ENCODE results near the gene KCTD1. TPM values are rescaled to one million over a fixed set of nuclear protein-coding genes. Genes with fewer than 3 reads are reported as not detected.

KCTD1 gene
- total and polyA plus RNA-seq, 10 of the 15 experiments (the other 5 are each of a cell fraction or from before 2014, with no cell fraction given) = 1.5 to 13.4 (median 5.5) TPM

DNA sequence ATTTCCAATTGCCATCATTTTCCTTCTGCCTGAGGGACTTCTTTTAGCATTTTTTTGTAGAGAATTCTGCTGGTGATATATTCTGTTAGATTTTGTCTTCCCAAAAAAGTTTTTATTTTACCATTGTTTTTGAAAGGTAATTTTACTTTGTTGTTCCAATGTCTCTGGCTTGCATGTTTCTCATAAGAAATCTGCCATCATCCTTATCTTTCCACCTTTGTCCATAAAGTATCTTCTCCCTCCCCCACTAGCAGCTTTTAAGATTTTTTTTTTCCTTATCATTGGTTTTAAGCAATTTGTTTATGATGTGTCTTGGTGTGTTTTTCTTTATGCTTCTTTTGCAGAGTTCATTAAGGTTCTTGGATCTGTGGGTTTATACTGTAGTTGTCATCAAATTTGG is 104.5 kb downstream of the KCTD1 start:
- Histone ChIP-seq H3K27ac (ENCODE audit: control insufficient read depth, insufficient read depth) (no peak overlapping the region), H3K9ac (ENCODE audit: control insufficient read depth, insufficient read depth, low read length) (no peak overlapping the region), H3K79me2 (ENCODE audit: control insufficient read depth, insufficient read depth, low read length) (no peaks in the 10 kb centered on the region), H3K36me3 (ENCODE audit: control insufficient read depth in 2 of 2, insufficient read depth in 2 of 2, low read length in 1 of 2) (no peaks in the 10 kb centered on the region), H3K27me3 (replicated peaks in 1 of 2; ENCODE audit: control insufficient read depth in 2 of 2, insufficient read depth in 2 of 2, low read length in 1 of 2) (no peaks in the 10 kb centered on the region), H3K9me3 (replicated peaks; ENCODE audit: control insufficient read depth, insufficient read depth, low read length) (no peaks in the 10 kb centered on the region; the same call in 1 of the 3 replicates), H3K4me3 (no peak overlapping the region), H2AFZ (ENCODE audit: control insufficient read depth, low read depth, low read length) (no peak overlapping the region), H3K4me2 (ENCODE audit: control insufficient read depth, insufficient read depth) (no peak overlapping the region), H4K20me1 (ENCODE audit: control insufficient read depth, insufficient read depth) (no peaks in the 10 kb centered on the region), H3K4me1 (ENCODE audit: control insufficient read depth, insufficient read depth, low read length) (peaks cover 10% of the 10 kb centered on the region)
- ChIA-PET SMC1A (ENCODE audit: uncharacterized antibody, unreplicated experiment) (interaction anchor here (1.6 kb wide), 1 partner anchor 7 kb away, joined by 7 read pairs; no protein-coding TSS in a partner anchor), CTCF (interaction anchor here (1.1 kb wide), 1 partner anchor 38 kb away, joined by 3 read pairs; no protein-coding TSS in a partner anchor), POLR2A (no interaction called here), RAD21 (ENCODE audit: unreplicated experiment) (no interaction called here)
- no TSS peak for BruUV-seq (replicated peaks)
- no peak for FAIRE-seq
- DNase-seq (ENCODE audit: low read depth, low spot score) = no peak
- ATAC-seq = no peak
- intact Hi-C loops (cut with micrococcal nuclease; ENCODE audit: unreplicated experiment) (no loop called here), in situ Hi-C loops (cut with MboI) (no loop called here)
- TF ChIP-seq, protein P1, sequence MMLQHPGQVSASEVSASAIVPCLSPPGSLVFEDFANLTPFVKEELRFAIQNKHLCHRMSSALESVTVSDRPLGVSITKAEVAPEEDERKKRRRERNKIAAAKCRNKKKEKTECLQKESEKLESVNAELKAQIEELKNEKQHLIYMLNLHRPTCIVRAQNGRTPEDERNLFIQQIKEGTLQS (IDR thresholded peaks at IDR 0.05; ENCODE audit: borderline replicate concordance, extremely low read depth, low read depth, low read length) = no peak
- TF ChIP-seq CBX5 (IDR thresholded peaks at IDR 0.05; ENCODE audit: low read depth) = no peak
- TF ChIP-seq POU2F2 (IDR thresholded peaks at IDR 0.05; ENCODE audit: borderline replicate concordance, low read depth, low read length) = no peak
- no peak for TF ChIP-seq FOS (IDR thresholded peaks at IDR 0.05; ENCODE audit: borderline replicate concordance, extremely low read depth, insufficient read length)
- TF ChIP-seq, protein P2, sequence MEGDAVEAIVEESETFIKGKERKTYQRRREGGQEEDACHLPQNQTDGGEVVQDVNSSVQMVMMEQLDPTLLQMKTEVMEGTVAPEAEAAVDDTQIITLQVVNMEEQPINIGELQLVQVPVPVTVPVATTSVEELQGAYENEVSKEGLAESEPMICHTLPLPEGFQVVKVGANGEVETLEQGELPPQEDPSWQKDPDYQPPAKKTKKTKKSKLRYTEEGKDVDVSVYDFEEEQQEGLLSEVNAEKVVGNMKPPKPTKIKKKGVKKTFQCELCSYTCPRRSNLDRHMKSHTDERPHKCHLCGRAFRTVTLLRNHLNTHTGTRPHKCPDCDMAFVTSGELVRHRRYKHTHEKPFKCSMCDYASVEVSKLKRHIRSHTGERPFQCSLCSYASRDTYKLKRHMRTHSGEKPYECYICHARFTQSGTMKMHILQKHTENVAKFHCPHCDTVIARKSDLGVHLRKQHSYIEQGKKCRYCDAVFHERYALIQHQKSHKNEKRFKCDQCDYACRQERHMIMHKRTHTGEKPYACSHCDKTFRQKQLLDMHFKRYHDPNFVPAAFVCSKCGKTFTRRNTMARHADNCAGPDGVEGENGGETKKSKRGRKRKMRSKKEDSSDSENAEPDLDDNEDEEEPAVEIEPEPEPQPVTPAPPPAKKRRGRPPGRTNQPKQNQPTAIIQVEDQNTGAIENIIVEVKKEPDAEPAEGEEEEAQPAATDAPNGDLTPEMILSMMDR (IDR thresholded peaks at IDR 0.05 in 2 of 3, conservative IDR thresholded peaks at IDR 0.05 in 1 of 3; ENCODE audit: control insufficient read depth in 2 of 3, extremely low read depth in 1 of 3, insufficient read depth in 1 of 3, low read depth in 3 of 3, low read length in 3 of 3) = no peak
- TF ChIP-seq ESRRA (IDR thresholded peaks at IDR 0.05; ENCODE audit: low read length) = no peak
- no peak for TF ChIP-seq MYC (IDR thresholded peaks at IDR 0.05; ENCODE audit: insufficient read depth, insufficient read length, insufficient replicate concordance, low read length, severe bottlenecking)
- TF ChIP-seq IKZF1 (conservative IDR thresholded peaks at IDR 0.05) = no peak
- TF ChIP-seq TCF3 (IDR thresholded peaks at IDR 0.05; ENCODE audit: borderline replicate concordance, insufficient read depth, low read depth, low read length) = no peak
- TF ChIP-seq, protein P3, sequence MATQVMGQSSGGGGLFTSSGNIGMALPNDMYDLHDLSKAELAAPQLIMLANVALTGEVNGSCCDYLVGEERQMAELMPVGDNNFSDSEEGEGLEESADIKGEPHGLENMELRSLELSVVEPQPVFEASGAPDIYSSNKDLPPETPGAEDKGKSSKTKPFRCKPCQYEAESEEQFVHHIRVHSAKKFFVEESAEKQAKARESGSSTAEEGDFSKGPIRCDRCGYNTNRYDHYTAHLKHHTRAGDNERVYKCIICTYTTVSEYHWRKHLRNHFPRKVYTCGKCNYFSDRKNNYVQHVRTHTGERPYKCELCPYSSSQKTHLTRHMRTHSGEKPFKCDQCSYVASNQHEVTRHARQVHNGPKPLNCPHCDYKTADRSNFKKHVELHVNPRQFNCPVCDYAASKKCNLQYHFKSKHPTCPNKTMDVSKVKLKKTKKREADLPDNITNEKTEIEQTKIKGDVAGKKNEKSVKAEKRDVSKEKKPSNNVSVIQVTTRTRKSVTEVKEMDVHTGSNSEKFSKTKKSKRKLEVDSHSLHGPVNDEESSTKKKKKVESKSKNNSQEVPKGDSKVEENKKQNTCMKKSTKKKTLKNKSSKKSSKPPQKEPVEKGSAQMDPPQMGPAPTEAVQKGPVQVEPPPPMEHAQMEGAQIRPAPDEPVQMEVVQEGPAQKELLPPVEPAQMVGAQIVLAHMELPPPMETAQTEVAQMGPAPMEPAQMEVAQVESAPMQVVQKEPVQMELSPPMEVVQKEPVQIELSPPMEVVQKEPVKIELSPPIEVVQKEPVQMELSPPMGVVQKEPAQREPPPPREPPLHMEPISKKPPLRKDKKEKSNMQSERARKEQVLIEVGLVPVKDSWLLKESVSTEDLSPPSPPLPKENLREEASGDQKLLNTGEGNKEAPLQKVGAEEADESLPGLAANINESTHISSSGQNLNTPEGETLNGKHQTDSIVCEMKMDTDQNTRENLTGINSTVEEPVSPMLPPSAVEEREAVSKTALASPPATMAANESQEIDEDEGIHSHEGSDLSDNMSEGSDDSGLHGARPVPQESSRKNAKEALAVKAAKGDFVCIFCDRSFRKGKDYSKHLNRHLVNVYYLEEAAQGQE (IDR thresholded peaks at IDR 0.05; ENCODE audit: low read depth, low read length) = no peak
- TF ChIP-seq STAT1 (conservative IDR thresholded peaks at IDR 0.05) = no peak
- TF ChIP-seq CHD2 (IDR thresholded peaks at IDR 0.05; ENCODE audit: borderline replicate concordance, low read depth, low read length) = no peak
- TF ChIP-seq, protein P4, sequence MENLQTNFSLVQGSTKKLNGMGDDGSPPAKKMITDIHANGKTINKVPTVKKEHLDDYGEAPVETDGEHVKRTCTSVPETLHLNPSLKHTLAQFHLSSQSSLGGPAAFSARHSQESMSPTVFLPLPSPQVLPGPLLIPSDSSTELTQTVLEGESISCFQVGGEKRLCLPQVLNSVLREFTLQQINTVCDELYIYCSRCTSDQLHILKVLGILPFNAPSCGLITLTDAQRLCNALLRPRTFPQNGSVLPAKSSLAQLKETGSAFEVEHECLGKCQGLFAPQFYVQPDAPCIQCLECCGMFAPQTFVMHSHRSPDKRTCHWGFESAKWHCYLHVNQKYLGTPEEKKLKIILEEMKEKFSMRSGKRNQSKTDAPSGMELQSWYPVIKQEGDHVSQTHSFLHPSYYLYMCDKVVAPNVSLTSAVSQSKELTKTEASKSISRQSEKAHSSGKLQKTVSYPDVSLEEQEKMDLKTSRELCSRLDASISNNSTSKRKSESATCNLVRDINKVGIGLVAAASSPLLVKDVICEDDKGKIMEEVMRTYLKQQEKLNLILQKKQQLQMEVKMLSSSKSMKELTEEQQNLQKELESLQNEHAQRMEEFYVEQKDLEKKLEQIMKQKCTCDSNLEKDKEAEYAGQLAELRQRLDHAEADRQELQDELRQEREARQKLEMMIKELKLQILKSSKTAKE (IDR thresholded peaks at IDR 0.05; ENCODE audit: low read depth, poor library complexity, severe bottlenecking) = no peak
- no peak for TF ChIP-seq BRCA1 (IDR thresholded peaks at IDR 0.05; ENCODE audit: low read depth, low read length)
- no peak for TF ChIP-seq RFX5 (IDR thresholded peaks at IDR 0.05; ENCODE audit: low read depth, low read length)
- no peak for TF ChIP-seq TAF1 (IDR thresholded peaks at IDR 0.05; ENCODE audit: borderline replicate concordance, low read depth, low read length)
